Gastroesophageal sphincter (tissue), 3 donors: ENCODE measurements around the gene PCBD1.

ENCODE experiments used
- CTCF ChIP-seq, 4 experiments: fragments of 200-600 bp in 2 of 4; fragments of 450-650 bp in 2 of 4; sonication (generic) in 1 of 4; IDR thresholded peaks; one replicate each; pipeline ENCODE4 v1.5.1; 2017 to 2019; ENCODE audit warnings: antibody characterized with exemption in 4 of 4, mild to moderate bottlenecking in 2 of 4, moderate library complexity in 2 of 4
- POLR2A ChIP-seq, 2 donors: fragments of 450-650 bp; IDR thresholded peaks; one replicate each; pipeline ENCODE4 v1.6.1; 2017; ENCODE audit warnings: antibody characterized with exemption in 2 of 2, mild to moderate bottlenecking in 2 of 2, moderate library complexity in 1 of 2

DNA sequence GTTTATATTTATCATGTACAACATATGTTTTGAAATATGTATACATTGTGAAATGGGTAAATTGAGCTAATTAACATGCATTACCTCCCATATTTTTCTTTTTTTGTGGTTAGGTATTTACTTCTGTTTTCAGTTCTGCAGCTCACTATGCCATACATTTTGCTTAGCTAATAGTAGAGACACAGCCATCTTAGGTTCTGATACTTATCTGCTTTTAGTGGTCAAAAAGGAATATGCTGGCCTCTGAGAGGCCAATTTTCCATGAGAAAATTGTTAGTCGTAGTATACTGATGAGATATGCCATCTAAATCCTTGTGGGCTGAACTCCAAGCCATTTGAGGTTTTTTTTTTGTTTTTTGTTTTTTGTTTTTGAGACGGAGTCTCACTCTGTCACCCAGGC is 41.6 kb downstream of the PCBD1 start:
- TF ChIP-seq POLR2A (IDR thresholded peaks at IDR 0.05) (no peak), CTCF (IDR thresholded peaks at IDR 0.05) (no peak)
